Measurements from ENCODE around the gene ANKRD30A. TPM values are rescaled to one million over a fixed set of nuclear protein-coding genes. Genes with fewer than 3 reads are reported as not detected.

The ANKRD30A gene
- total and polyA plus RNA-seq, 10 donors, result not detected

DNA sequence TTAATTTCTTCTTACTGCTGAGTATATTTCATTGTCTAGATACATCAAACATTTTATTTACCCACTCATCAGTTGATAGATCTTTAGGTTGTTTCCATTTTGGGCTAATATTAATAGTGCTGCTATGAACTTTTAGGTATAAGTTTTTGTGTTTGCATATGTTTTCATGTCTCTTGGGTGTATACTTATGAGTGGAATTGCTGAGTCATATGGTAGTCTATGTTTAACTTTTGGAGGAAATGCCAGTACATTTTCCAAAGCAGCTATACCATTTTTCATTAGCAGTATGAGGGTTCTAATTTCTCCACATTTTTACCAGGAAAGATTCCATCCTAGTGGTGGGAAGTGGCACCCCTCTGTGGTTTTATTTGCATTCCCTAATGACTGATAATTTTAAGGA lies 101.1 kb downstream of the ANKRD30A start:
- H3K36me3 ChIP-seq, result no peaks in the 10 kb centered on the region
- peaks cover 0 to 6% (median 0%) of the 10 kb centered on the region in 8 donors for H3K9me3 ChIP-seq
- no peak overlapping the region for H3K27ac ChIP-seq
- intact Hi-C loops (cut with DNase I; ENCODE audit: low total_unique reads), result no loop called here
- DNase-seq, result no peak
- H3K27me3 ChIP-seq (replicated peaks in 1 of 7), result no peaks in the 10 kb centered on the region
- no peak overlapping the region for H3K4me3 ChIP-seq
- H3K4me1 ChIP-seq, result no peaks in the 10 kb centered on the region
- TF ChIP-seq POLR2AphosphoS5 (IDR thresholded peaks at IDR 0.05) (no peak), POLR2A (IDR thresholded peaks at IDR 0.05) (no peak)
- TF ChIP-seq, protein P1, sequence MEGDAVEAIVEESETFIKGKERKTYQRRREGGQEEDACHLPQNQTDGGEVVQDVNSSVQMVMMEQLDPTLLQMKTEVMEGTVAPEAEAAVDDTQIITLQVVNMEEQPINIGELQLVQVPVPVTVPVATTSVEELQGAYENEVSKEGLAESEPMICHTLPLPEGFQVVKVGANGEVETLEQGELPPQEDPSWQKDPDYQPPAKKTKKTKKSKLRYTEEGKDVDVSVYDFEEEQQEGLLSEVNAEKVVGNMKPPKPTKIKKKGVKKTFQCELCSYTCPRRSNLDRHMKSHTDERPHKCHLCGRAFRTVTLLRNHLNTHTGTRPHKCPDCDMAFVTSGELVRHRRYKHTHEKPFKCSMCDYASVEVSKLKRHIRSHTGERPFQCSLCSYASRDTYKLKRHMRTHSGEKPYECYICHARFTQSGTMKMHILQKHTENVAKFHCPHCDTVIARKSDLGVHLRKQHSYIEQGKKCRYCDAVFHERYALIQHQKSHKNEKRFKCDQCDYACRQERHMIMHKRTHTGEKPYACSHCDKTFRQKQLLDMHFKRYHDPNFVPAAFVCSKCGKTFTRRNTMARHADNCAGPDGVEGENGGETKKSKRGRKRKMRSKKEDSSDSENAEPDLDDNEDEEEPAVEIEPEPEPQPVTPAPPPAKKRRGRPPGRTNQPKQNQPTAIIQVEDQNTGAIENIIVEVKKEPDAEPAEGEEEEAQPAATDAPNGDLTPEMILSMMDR (IDR thresholded peaks at IDR 0.05 in 8 of 11, conservative IDR thresholded peaks at IDR 0.05 in 3 of 11), result no peak

DNA sequence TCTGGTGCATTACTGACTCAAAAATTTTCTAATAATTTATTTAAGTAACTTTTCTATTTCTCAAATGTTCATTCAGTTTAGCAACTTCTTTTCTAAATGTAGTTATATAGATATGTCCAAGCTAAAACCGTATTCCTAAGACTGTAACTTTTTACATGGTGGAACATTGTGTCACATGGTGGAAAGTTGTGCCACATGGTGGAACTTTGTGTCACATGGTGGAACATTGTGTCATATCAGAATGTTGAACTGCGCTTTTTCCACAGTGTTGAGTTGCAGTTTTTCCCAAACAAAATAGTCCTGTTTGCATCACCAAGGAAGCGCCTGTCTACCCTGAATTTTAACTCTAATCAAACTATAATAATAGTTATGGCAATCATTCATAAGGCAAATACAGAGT lies 109.3 kb downstream of the ANKRD30A start:
- DNase-seq, result no peak
- intact Hi-C loops (cut with DNase I; ENCODE audit: low total_unique reads), result no loop called here
- H3K27ac ChIP-seq, result no peak overlapping the region
- WGBS, 5 donors, result 84 to 94% (median 86%) methylated on average over 3 of the region's 3 CpGs
- no peaks in the 10 kb centered on the region for H3K27me3 ChIP-seq (replicated peaks in 1 of 7)
- H3K4me3 ChIP-seq, result no peak overlapping the region
- no peaks in the 10 kb centered on the region for H3K4me1 ChIP-seq
- TF ChIP-seq POLR2A (IDR thresholded peaks at IDR 0.05) (no peak), POLR2AphosphoS5 (IDR thresholded peaks at IDR 0.05) (no peak)
- TF ChIP-seq, protein P1 (IDR thresholded peaks at IDR 0.05 in 8 of 11, conservative IDR thresholded peaks at IDR 0.05 in 3 of 11), result no peak
- H3K9me3 ChIP-seq, result peaks cover 0 to 18% (median 2%) of the 10 kb centered on the region in 8 donors
- no peaks in the 10 kb centered on the region for H3K36me3 ChIP-seq

DNA sequence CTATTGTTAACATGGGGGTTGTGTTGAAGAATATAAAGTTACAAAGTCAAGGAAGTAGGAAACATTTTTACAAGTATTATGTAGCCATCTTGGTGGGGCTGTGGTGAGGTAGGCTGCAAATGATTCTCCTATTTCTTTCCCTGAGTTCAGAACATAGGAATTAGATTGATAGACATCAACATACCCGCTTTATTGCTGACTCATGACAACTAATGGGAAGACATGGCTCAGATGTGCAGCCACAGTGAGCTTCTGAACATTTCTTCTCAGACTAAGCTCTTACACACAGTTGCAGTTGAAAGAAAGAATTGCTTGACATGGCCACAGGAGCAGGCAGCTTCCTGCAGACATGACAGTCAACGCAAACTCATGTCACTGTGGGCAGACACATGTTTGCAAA lies 110.7 kb downstream of the ANKRD30A start:
- H3K36me3 ChIP-seq, result no peaks in the 10 kb centered on the region
- no peaks in the 10 kb centered on the region for H3K4me1 ChIP-seq
- no peak for DNase-seq
- TF ChIP-seq POLR2AphosphoS5 (IDR thresholded peaks at IDR 0.05), result no peak
- TF ChIP-seq, protein P1 (IDR thresholded peaks at IDR 0.05 in 8 of 11, conservative IDR thresholded peaks at IDR 0.05 in 3 of 11), result no peak
- no peak for TF ChIP-seq POLR2A (IDR thresholded peaks at IDR 0.05)
- peaks cover 0 to 18% (median 2%) of the 10 kb centered on the region in 8 donors for H3K9me3 ChIP-seq
- WGBS, 5 donors, result 66 to 82% (median 67%) methylated on average over 2 of the region's 2 CpGs
- intact Hi-C loops (cut with DNase I; ENCODE audit: low total_unique reads), result no loop called here
- H3K27ac ChIP-seq, result no peak overlapping the region
- H3K27me3 ChIP-seq (replicated peaks in 1 of 7), result no peaks in the 10 kb centered on the region
- H3K4me3 ChIP-seq, result no peak overlapping the region

DNA sequence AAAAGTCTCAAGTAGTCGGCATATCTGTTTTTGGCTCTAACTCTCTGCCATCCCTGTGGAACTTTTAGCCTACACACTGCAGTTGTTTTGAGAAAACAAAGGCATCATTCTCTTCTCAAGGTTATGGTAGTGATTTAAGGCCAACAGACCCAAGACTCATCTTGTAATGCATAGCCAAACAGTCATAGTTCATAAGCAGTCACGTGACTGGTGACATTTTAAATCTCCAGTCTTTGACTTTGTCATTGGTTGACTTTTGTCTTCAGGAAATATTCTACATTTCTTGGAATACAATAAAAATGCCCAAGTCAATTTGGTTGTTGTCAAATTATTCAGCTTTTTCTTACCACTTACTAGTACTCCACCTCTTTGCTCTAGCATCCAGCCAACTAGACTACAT lies 114.8 kb downstream of the ANKRD30A start:
- intact Hi-C loops (cut with DNase I; ENCODE audit: low total_unique reads), result no loop called here
- Histone ChIP-seq H3K9me3 (peaks cover 0 to 26% (median 4%) of the 10 kb centered on the region in 8 donors), H3K4me3 (no peak overlapping the region), H3K4me1 (no peaks in the 10 kb centered on the region), H3K27me3 (replicated peaks in 1 of 7) (no peaks in the 10 kb centered on the region), H3K27ac (no peak overlapping the region), H3K36me3 (no peaks in the 10 kb centered on the region)
- no peak for DNase-seq
- TF ChIP-seq, protein P1 (IDR thresholded peaks at IDR 0.05 in 8 of 11, conservative IDR thresholded peaks at IDR 0.05 in 3 of 11), result no peak
- TF ChIP-seq POLR2AphosphoS5 (IDR thresholded peaks at IDR 0.05), result no peak
- TF ChIP-seq POLR2A (IDR thresholded peaks at IDR 0.05), result no peak
- WGBS, 5 donors, result 68 to 75% (median 73%) methylated on average over 2 of the region's 2 CpGs
